Brain microvascular endothelial cell (primary cell): Measurements from ENCODE around the gene MBOAT2.
A peak's percentile ranks its signal among the peaks of the same experiment; 100 is the strongest.

Experiments used
- DNase-seq: peaks from one replicate; pipeline ENCODE4 v3.0.0-alpha.2; 2020
- H3K27ac ChIP-seq: fragments of 250-450 bp; sonication (Bioruptor Pico); 2 replicates; pipeline ENCODE4 v1.5.1; 2020; ENCODE audit warnings: mild to moderate bottlenecking, moderate library complexity
- H3K27me3 ChIP-seq: fragments of 250-450 bp; sonication (Bioruptor Pico); replicated peaks from 2 replicates; pipeline ENCODE4 v1.5.1; 2020; ENCODE audit warnings: mild to moderate bottlenecking
- H3K36me3 ChIP-seq: fragments of 250-450 bp; sonication (Bioruptor Pico); replicated peaks from 2 replicates; pipeline ENCODE4 v1.5.1; 2020; ENCODE audit warnings: mild to moderate bottlenecking
- H3K4me3 ChIP-seq: 2 replicates; pipeline ENCODE4 v1.5.1; 2011; ENCODE audit warnings: low read depth, mild to moderate bottlenecking, control low read depth, low read length, moderate library complexity
- CTCF ChIP-seq: IDR thresholded peaks from 2 replicates; pipeline ENCODE4 v1.5.1; 2011; ENCODE audit warnings: low read depth, mild to moderate bottlenecking, moderate library complexity, low read length, control low read depth, inconsistent platforms; ENCODE audit errors: missing control alignments
- in situ Hi-C: cut with HindIII; loops from 2 replicates; pipeline ENCODE4 v1.10.0; 2017; ENCODE audit warnings: low sequenced_read_pairs, low pct_ligation_motif_present

MBOAT2 gene

DNA sequence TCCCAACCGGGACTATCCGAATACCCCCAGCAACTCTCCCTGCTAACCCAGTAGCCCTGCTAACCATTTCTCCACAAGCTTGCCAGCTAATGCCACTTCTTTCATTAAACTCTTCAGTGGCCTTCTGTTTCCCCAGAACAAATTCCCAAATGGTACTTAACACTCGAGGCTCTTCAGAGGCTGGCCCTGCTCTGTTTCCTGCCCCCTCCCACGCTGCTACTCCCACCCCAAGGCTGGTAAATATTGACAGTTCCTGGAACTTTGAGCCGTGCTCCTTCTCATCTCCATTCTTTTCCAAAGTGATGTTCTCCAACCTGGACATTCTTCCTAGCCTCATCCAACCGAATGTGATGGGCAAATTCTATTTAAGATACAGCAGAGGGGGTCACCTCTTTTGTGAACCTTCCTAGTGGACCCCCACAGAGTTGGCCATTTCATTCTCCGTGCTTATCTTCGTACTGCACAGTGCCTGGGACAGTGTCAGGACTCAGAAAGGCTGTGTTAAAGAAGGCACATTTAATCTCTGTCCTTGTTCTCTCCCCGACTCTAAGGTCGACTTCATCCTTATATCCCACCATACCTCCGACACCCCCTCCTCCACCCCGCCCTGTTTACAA, 162.9 kb downstream of the MBOAT2 start:
- TF ChIP-seq CTCF = no peak

GRCh38 chr2:8839189-8839965, 164.1 kb downstream of the MBOAT2 start:
- H3K36me3 ChIP-seq = no peaks in the 10 kb centered on the region
- in situ Hi-C loops = no loop called here
- no peak for TF ChIP-seq CTCF
- H3K27me3 ChIP-seq = no peaks in the 10 kb centered on the region
- no peak for DNase-seq
- H3K27ac ChIP-seq = no peak overlapping the region
- H3K4me3 ChIP-seq = no peak overlapping the region

More for the DNA sequence above, 162.9 kb downstream of the MBOAT2 start:
- no peaks in the 10 kb centered on the region for H3K27me3 ChIP-seq
- H3K4me3 ChIP-seq = no peak overlapping the region
- no peak for DNase-seq
- no peaks in the 10 kb centered on the region for H3K36me3 ChIP-seq
- in situ Hi-C loops = no loop called here
- no peak overlapping the region for H3K27ac ChIP-seq

GRCh38 chr2:8837795-8838140, 165.7 kb downstream of the MBOAT2 start:
- Histone ChIP-seq H3K4me3 (peak overlapping the region; percentile 27), H3K27me3 (no peaks in the 10 kb centered on the region), H3K27ac (no peak overlapping the region), H3K36me3 (no peaks in the 10 kb centered on the region)
- TF ChIP-seq CTCF = no peak
- in situ Hi-C loops = no loop called here
- no peak for DNase-seq

- in situ Hi-C loops = no loop called here
- Histone ChIP-seq H3K4me3 (peak within 1 kb of the TSS; percentile 92), H3K36me3 (no peaks in the 10 kb centered on the region), H3K27ac (peak within 1 kb of the TSS; percentile 52), H3K27me3 (no peaks in the 10 kb centered on the region)
- TF ChIP-seq CTCF = no peak
- peak; percentile 70 for DNase-seq
Measured at GRCh38 chr2:8836971-8837794, 166.3 kb downstream of the MBOAT2 start, which contains the start of gene KIDINS220. Gene KIDINS220 (minus strand): TSS chr2:8837613. CDS start chr2:8827093, 10,520 bp downstream.

DNA sequence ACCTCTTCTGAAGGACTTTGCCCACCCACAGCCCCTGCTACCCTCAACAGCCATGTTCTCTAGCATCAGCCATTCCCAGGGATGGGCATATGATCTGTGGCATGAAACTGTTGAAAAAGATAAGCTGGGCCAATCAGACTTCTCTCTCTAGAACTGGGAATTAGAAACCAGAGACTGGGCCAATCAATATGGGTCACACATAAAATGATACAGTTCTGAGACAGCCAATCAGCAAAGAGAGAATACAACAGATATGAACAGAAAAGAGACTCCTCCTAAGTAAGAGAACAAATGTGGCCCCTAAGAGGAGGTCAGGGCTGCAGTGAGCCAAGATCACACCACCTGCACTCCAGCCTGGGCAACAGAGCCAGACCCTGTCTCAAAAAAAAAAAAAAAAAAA, 168.2 kb downstream of the MBOAT2 start:
- no peak overlapping the region for H3K4me3 ChIP-seq
- no peak for DNase-seq
- no peak for TF ChIP-seq CTCF
- in situ Hi-C loops = no loop called here
- no peaks in the 10 kb centered on the region for H3K27me3 ChIP-seq
- no peaks in the 10 kb centered on the region for H3K36me3 ChIP-seq
- no peak overlapping the region for H3K27ac ChIP-seq
